ENCODE measurements around the gene SGTB.
"Not testable (repeated sequence)": the region's sequence is repeated elsewhere in the genome, so short reads cannot be mapped to it uniquely, and the experiment has no call there.

The SGTB gene

GRCh38 chr5:65682148-65682547, 39.8 kb downstream of the SGTB start:
- no peak overlapping the region for H3K27ac ChIP-seq
- no peaks in the 10 kb centered on the region for H3K27me3 ChIP-seq
- intact Hi-C loops (cut with DNase I; ENCODE audit: low total_unique reads), result no loop called here
- H3K9me3 ChIP-seq, result no peaks in the 10 kb centered on the region
- H3K36me3 ChIP-seq, result peaks cover 37 to 53% (median 46%) of the 10 kb centered on the region in 3 donors
- H3K4me1 ChIP-seq, result no peaks in the 10 kb centered on the region
- TF ChIP-seq CTCF (IDR thresholded peaks at IDR 0.05), result no peak
- no peak overlapping the region for H3K4me3 ChIP-seq
- DNase-seq, result no peak

- H3K27me3 ChIP-seq; intact Hi-C loops (cut with DNase I; ENCODE audit: low total_unique reads); H3K4me3 ChIP-seq; DNase-seq; H3K9me3 ChIP-seq; H3K4me1 ChIP-seq; H3K27ac ChIP-seq: not testable (repeated sequence)
- peaks cover 32 to 47% (median 45%) of the 10 kb centered on the region in 3 donors for H3K36me3 ChIP-seq
Observed at GRCh38 chr5:65676056-65676455, 45.9 kb downstream of the SGTB start.

GRCh38 chr5:65674749-65675148, 47.2 kb downstream of the SGTB start:
- DNase-seq, result no peak
- no peak for TF ChIP-seq CTCF (IDR thresholded peaks at IDR 0.05)
- Histone ChIP-seq H3K4me1 (no peaks in the 10 kb centered on the region), H3K27ac (no peak overlapping the region), H3K4me3 (no peak overlapping the region), H3K27me3 (no peaks in the 10 kb centered on the region), H3K36me3 (peaks cover 34 to 53% (median 45%) of the 10 kb centered on the region in 3 donors), H3K9me3 (no peaks in the 10 kb centered on the region)
- intact Hi-C loops (cut with DNase I; ENCODE audit: low total_unique reads), result no loop called here

- Histone ChIP-seq H3K4me3 (no peak overlapping the region), H3K36me3 (peaks cover 31 to 54% (median 35%) of the 10 kb centered on the region in 3 donors)
Observed at GRCh38 chr5:65672796-65673195, 49.1 kb downstream of the SGTB start.

GRCh38 chr5:65668696-65669095, 53.2 kb downstream of the SGTB start:
- H3K9me3 ChIP-seq, result no peaks in the 10 kb centered on the region
- H3K4me1 ChIP-seq, result no peaks in the 10 kb centered on the region
- TF ChIP-seq CTCF (IDR thresholded peaks at IDR 0.05), result no peak
- intact Hi-C loops (cut with DNase I; ENCODE audit: low total_unique reads), result no loop called here
- H3K27me3 ChIP-seq, result no peaks in the 10 kb centered on the region
- H3K36me3 ChIP-seq, result peaks cover 36 to 61% (median 49%) of the 10 kb centered on the region in 3 donors
- no peak overlapping the region for H3K4me3 ChIP-seq
- no peak for DNase-seq
- H3K27ac ChIP-seq, result no peak overlapping the region

More at GRCh38 chr5:65672796-65673195, 49.1 kb downstream of the SGTB start:
- DNase-seq, result no peak
- no peak overlapping the region for H3K27ac ChIP-seq
- no peaks in the 10 kb centered on the region for H3K4me1 ChIP-seq
- TF ChIP-seq CTCF (IDR thresholded peaks at IDR 0.05), result no peak
- intact Hi-C loops (cut with DNase I; ENCODE audit: low total_unique reads), result no loop called here
- H3K9me3 ChIP-seq, result no peaks in the 10 kb centered on the region
- no peaks in the 10 kb centered on the region for H3K27me3 ChIP-seq

- peaks cover 43 to 52% (median 44%) of the 10 kb centered on the region in 3 donors for H3K36me3 ChIP-seq
Observed at GRCh38 chr5:65663804-65664521, 57.9 kb downstream of the SGTB start.

More at GRCh38 chr5:65663804-65664521, 57.9 kb downstream of the SGTB start:
- Histone ChIP-seq H3K4me3 (no peak overlapping the region), H3K4me1 (no peaks in the 10 kb centered on the region), H3K27ac (no peak overlapping the region), H3K9me3 (no peaks in the 10 kb centered on the region), H3K27me3 (no peaks in the 10 kb centered on the region)
- TF ChIP-seq CTCF (IDR thresholded peaks at IDR 0.05), result peak; percentile 25 to 27
- intact Hi-C loops (cut with DNase I; ENCODE audit: low total_unique reads), result no loop called here
- no peak for DNase-seq
